Ovary (tissue), 3 donors: ENCODE data around the gene GRM3.

ENCODE experiments used
- CTCF ChIP-seq, 3 donors: fragments of 450-650 bp in 2 of 3; fragments of 200-600 bp in 1 of 3; IDR thresholded peaks; one replicate each; pipeline versions ENCODE4 v1.5.1 to v1.8.0; 2016 to 2022; ENCODE audit warnings: antibody characterized with exemption in 3 of 3, mild to moderate bottlenecking in 1 of 3
- POLR2A ChIP-seq: fragments of 450-650 bp; IDR thresholded peaks from one replicate; pipeline ENCODE4 v1.6.1; 2017; ENCODE audit warnings: antibody characterized with exemption, mild to moderate bottlenecking, moderate library complexity
- donor health status: DM: no; HTN: no; CAD: no.

- no peak for TF ChIP-seq POLR2A
- no peak for TF ChIP-seq CTCF (IDR thresholded peaks at IDR 0.05)
Measured at GRCh38 chr7:86760236-86760635, 116.5 kb downstream of the GRM3 start.
